OCI-LY3 (cell line): ENCODE results near the gene CCDC102B.

Experiments
- H2AFZ ChIP-seq: fragments of 200-600, 300-600 bp; shearing (Covaris generic); 2 replicates; pipeline ENCODE4 v1.6.0; 2014; ENCODE audit warnings: antibody characterized with exemption, low read depth, low read length
- H3K27ac ChIP-seq: fragments of 200-600, 300-600 bp; sonication (generic); 2 replicates; pipeline ENCODE4 v1.5.1; 2014; ENCODE audit warnings: mild to moderate bottlenecking, low read length, moderate library complexity, mixed read lengths
- H3K27me3 ChIP-seq: fragments of 200-600, 300-600 bp; sonication (generic); 2 replicates; pipeline ENCODE4 v1.6.1; 2014; ENCODE audit warnings: low read depth, low read length, mixed read lengths
- H3K36me3 ChIP-seq: fragments of 200-600, 300-600 bp; sonication (generic); replicated peaks from 2 replicates; pipeline ENCODE3; 2014; ENCODE audit warnings: low read depth, low read length, mixed read lengths
- H3K4me1 ChIP-seq: fragments of 300-600, 200-600 bp; sonication (generic); 2 replicates; pipeline ENCODE4 v1.6.1; 2014; ENCODE audit warnings: low read length, mixed read lengths
- H3K4me2 ChIP-seq: fragments of 200-600, 300-600 bp; sonication (generic); 2 replicates; pipeline ENCODE4 v1.6.1; 2014; ENCODE audit warnings: low read length, mixed read lengths
- H3K4me3 ChIP-seq: fragments of 300-600, 200-600 bp; sonication (generic); 2 replicates; pipeline ENCODE4 v1.5.1; 2014; ENCODE audit warnings: antibody characterized with exemption, mild to moderate bottlenecking, low read length, moderate library complexity
- H3K79me2 ChIP-seq: fragments of 300-600, 200-600 bp; shearing (Covaris generic); 2 replicates; pipeline ENCODE4 v1.6.1; 2014; ENCODE audit warnings: mild to moderate bottlenecking, low read length, mixed read lengths
- H3K9ac ChIP-seq: fragments of 300-600, 200-600 bp; shearing (Covaris generic); 2 replicates; pipeline ENCODE4 v1.6.0; 2014; ENCODE audit warnings: mild to moderate bottlenecking, low read length, moderate library complexity
- H3K9me3 ChIP-seq: fragments of 200-600, 300-600 bp; shearing (Covaris generic); 2 replicates; pipeline ENCODE4 v1.6.1; 2014; ENCODE audit warnings: low read length, mixed read lengths; ENCODE audit not compliant: insufficient read depth
- H4K20me1 ChIP-seq: fragments of 200-600, 300-600 bp; sonication (generic); 2 replicates; pipeline ENCODE4 v1.6.1; 2016; ENCODE audit warnings: low read length, mixed read lengths; ENCODE audit not compliant: insufficient read depth
- EZH2phosphoT487 ChIP-seq: fragments of 200-600 bp; shearing (Covaris generic); IDR thresholded peaks from 2 replicates; pipeline ENCODE4 v1.6.1; 2018; ENCODE audit warnings: antibody characterized with exemption, mixed run types, low read depth
- TF ChIP-seq, protein P1 (sequence below): fragments of 200-600, 300-600 bp; sonication (generic); IDR thresholded peaks from 2 replicates; pipeline ENCODE4 v1.5.1; 2014; ENCODE audit warnings: antibody characterized with exemption, low read length, low read depth

Gene CCDC102B

DNA sequence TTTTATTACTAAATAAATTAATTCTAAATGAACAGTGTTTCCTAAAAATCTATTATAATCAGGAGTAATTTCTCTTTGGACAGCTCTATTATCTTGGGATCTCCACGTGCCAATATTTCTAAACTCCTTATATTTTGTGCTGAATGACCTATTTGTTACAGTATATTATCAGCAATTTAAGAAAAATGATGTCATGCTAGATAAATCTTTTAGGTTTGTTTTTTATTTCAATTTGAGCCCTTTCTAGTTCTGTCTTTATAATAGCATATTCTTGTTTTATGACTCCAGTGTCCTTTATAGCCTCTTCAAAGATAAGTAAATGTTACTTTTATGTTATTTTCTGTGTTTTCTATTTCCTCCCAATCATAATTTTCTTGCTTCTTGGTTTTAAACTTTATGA is 269.2 kb downstream of the CCDC102B start:
- Histone ChIP-seq H2AFZ (no peak overlapping the region), H3K4me3 (no peak overlapping the region), H3K36me3 (no peaks in the 10 kb centered on the region), H3K9me3 (no peaks in the 10 kb centered on the region), H3K27ac (no peak overlapping the region), H3K9ac (no peak overlapping the region), H4K20me1 (no peaks in the 10 kb centered on the region), H3K27me3 (no peaks in the 10 kb centered on the region), H3K4me2 (no peak overlapping the region), H3K79me2 (no peaks in the 10 kb centered on the region), H3K4me1 (no peaks in the 10 kb centered on the region)
- TF ChIP-seq, protein P1, sequence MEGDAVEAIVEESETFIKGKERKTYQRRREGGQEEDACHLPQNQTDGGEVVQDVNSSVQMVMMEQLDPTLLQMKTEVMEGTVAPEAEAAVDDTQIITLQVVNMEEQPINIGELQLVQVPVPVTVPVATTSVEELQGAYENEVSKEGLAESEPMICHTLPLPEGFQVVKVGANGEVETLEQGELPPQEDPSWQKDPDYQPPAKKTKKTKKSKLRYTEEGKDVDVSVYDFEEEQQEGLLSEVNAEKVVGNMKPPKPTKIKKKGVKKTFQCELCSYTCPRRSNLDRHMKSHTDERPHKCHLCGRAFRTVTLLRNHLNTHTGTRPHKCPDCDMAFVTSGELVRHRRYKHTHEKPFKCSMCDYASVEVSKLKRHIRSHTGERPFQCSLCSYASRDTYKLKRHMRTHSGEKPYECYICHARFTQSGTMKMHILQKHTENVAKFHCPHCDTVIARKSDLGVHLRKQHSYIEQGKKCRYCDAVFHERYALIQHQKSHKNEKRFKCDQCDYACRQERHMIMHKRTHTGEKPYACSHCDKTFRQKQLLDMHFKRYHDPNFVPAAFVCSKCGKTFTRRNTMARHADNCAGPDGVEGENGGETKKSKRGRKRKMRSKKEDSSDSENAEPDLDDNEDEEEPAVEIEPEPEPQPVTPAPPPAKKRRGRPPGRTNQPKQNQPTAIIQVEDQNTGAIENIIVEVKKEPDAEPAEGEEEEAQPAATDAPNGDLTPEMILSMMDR: no peak
- TF ChIP-seq EZH2phosphoT487: no peak

DNA sequence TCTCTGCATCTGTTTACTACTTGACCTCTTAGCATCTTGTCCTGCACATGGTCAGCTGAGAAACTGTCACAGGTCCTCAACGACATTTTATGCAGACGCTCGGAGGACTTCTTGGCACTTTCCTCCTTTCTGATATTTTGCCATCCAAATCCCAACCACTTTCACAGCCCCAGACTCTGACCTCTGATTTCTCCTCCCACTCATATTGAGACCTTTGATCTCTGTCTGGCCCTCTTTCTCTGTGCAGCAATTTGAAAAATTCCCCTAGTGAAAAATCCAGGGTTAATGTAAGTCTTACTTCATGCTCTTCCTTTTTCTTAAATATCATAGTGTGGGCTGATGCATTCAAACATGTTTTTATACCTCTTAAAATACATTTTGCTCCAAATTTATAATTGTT is 273.8 kb downstream of the CCDC102B start:
- no peak overlapping the region for H3K4me2 ChIP-seq
- H3K27me3 ChIP-seq: no peaks in the 10 kb centered on the region
- no peaks in the 10 kb centered on the region for H3K9me3 ChIP-seq
- H3K4me3 ChIP-seq: no peak overlapping the region
- H2AFZ ChIP-seq: no peak overlapping the region
- H4K20me1 ChIP-seq: no peaks in the 10 kb centered on the region
- no peaks in the 10 kb centered on the region for H3K36me3 ChIP-seq
- no peaks in the 10 kb centered on the region for H3K79me2 ChIP-seq
- no peak overlapping the region for H3K27ac ChIP-seq
- TF ChIP-seq, protein P1: no peak
- no peak for TF ChIP-seq EZH2phosphoT487
- H3K4me1 ChIP-seq: no peaks in the 10 kb centered on the region
- no peak overlapping the region for H3K9ac ChIP-seq

DNA sequence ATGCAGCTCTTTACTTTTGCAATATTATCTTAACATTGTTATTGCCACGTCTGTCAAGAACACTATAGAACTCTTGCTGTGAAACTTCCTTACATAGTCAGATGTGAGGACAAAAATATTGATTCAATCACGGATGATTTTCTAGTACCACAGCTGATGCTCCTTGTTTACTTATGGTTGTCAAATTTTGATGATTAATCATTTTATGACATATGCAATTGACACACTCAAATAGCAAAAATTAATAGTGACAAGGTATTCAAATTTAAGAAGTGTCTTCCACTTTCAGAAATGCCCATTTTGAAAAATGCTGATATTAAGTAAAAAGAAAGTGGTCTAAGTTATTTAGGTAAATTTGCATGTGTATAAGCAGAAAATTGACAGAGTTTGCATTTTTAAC is 284.0 kb downstream of the CCDC102B start:
- Histone ChIP-seq H3K4me1 (no peaks in the 10 kb centered on the region), H3K9ac (no peak overlapping the region), H3K9me3 (no peaks in the 10 kb centered on the region), H3K27me3 (no peaks in the 10 kb centered on the region), H3K4me2 (no peak overlapping the region), H3K27ac (no peak overlapping the region), H3K79me2 (no peaks in the 10 kb centered on the region), H2AFZ (no peak overlapping the region), H3K36me3 (no peaks in the 10 kb centered on the region), H4K20me1 (no peaks in the 10 kb centered on the region), H3K4me3 (no peak overlapping the region)
- no peak for TF ChIP-seq EZH2phosphoT487
- TF ChIP-seq, protein P1: no peak

DNA sequence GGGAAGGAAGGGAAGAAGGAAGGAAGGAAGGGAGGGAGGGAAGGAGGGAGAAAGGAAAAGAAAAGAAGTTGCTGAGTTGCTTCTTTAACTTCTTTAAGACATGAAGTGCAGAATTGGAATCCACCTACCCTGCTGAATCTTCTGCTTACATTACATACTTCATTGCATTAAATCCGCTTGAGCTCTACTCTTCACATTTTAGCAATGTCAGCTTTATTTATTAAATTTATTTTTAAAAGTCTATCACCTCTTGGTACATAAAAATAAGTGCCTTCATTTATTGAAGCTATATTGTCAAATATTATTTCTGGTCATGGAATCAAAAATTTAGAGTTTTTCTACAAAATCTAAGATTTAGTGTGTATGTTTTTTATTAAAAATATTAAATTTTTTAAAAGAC is 284.6 kb downstream of the CCDC102B start:
- Histone ChIP-seq H4K20me1 (no peaks in the 10 kb centered on the region), H3K4me3 (no peak overlapping the region), H3K4me1 (no peaks in the 10 kb centered on the region), H3K79me2 (no peaks in the 10 kb centered on the region), H2AFZ (no peak overlapping the region), H3K9me3 (no peaks in the 10 kb centered on the region), H3K27ac (no peak overlapping the region), H3K9ac (no peak overlapping the region), H3K27me3 (no peaks in the 10 kb centered on the region), H3K36me3 (no peaks in the 10 kb centered on the region), H3K4me2 (no peak overlapping the region)
- TF ChIP-seq, protein P1: no peak
- TF ChIP-seq EZH2phosphoT487: no peak
